IPS-18c (cell line): Measurements from ENCODE around the gene TLDC2.

Experiments used
- H3K4me3 ChIP-seq: 2 replicates; pipeline ENCODE4 v1.7.0; 2013; ENCODE audit warnings: low read depth, mild to moderate bottlenecking, low read length, moderate library complexity; ENCODE audit not compliant: insufficient read depth
- H3K9me3 ChIP-seq: one replicate; pipeline ENCODE4 v1.6.1; 2013; ENCODE audit warnings: mild to moderate bottlenecking, low read length, moderate library complexity; ENCODE audit not compliant: control insufficient read depth, insufficient read depth

The TLDC2 gene

GRCh38 chr20:36847710-36848040, 28.3 kb upstream of the TLDC2 start:
- Histone ChIP-seq H3K9me3 (no peaks in the 10 kb centered on the region), H3K4me3 (no peak overlapping the region)

DNA sequence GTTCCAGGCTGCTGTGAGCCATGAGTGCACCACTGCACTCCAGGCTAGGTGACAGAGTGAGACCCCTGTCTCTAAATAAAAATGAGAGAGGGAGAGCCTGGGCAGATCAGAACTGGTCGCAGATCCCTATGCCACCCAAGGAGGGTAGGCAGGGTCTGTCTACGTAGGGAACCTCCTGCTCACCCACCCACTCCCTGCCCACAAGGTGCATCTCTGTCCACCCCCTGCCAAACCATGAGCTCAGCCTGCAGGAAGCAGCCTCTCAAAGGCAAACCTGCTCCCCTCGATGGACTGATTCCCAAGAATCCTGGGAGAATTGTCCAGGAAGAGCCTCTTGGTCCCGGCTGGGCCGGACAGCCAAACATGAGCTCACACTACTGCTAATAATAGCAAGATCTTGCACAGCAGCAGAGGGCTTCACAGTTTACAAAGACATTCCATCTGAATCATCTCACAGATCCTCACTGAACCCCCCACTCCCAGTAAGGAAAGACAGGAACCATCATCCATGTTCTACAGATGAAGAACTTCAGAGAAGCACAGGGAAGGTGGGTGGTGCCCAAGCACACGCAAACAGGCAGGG, 27.8 kb upstream of the TLDC2 start:
- Histone ChIP-seq H3K4me3 (no peak overlapping the region), H3K9me3 (no peaks in the 10 kb centered on the region)

DNA sequence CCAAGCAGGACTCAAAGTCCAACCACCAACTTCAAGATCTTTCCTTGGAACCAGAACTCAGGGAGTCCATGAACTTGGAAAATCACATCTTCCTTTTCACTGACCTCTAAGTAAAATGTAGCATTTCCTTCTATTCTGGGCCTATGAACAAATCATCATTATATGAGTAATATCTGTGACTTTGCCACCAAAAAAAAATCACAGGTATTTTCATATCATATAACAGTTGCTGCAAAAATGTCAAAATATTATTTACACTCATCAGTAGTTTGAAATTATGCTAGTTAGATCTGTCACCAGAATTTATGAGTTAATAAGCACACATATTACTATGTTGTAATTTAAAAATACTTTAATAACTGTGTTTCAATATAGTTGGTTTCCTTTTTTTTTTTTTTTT, 27.3 kb upstream of the TLDC2 start:
- H3K4me3 ChIP-seq, result no peak overlapping the region
- H3K9me3 ChIP-seq, result no peaks in the 10 kb centered on the region

DNA sequence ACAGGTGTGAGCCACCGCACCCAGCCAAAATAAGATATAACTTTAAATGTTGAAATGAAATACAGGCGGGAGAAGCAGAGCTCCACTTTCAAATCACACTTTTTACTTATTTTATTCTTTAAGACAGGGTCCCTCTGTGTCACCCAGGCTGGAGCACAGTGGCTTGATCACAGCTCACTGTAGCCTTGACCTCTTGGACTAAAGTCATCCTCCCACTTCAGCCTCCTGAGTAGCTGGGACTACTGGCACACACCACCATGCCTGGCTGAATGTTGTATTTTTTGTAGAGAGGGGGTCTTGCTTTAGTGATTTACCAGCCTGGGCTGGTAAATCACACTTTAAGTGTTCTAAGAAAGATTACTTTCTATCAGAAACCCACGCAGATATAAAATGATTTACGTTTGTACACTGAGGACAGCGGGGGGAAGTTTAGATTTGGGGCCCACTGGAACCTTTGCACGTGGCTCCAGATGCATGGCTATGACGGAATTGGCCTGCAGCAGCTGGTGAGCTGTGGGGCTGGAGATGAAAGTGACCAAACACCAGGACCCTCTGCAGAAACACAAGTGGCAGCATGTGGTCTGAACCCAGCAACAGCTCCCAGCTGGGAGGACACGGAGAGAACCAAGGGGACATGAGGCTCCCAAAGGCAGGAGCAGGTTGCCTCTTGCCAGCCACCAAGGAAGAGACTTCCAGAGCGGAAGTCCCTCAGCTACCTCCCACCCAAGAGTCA, 26.4 kb upstream of the TLDC2 start:
- Histone ChIP-seq H3K9me3 (no peaks in the 10 kb centered on the region), H3K4me3 (no peak overlapping the region)

GRCh38 chr20:36850759-36851158, 25.2 kb upstream of the TLDC2 start:
- no peaks in the 10 kb centered on the region for H3K9me3 ChIP-seq
- H3K4me3 ChIP-seq, result no peak overlapping the region

DNA sequence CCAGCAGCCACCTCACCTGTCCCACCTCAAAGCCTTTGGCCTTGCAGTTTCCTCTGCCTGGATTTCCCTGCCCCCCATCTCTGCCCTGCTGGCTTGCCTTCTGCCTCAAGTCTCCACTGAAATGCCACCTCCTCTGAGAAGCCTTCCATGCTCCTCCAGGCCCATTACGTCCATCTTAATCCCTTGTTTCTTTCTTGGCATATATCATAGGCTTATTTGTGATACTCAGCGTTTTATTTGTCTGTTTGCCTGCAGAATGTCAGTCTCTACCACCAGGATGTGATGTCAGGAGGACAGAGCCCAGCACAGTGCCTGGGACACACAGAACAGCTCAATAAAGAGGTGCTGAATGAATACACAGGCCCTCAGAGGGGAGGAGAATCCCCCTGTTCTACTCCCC, 24.4 kb upstream of the TLDC2 start:
- peaks cover 4% of the 10 kb centered on the region for H3K9me3 ChIP-seq
- H3K4me3 ChIP-seq, result no peak overlapping the region

- H3K4me3 ChIP-seq, result no peak overlapping the region
Observed at GRCh38 chr20:36852187-36852586, 23.8 kb upstream of the TLDC2 start.

GRCh38 chr20:36854348-36855240, 21.3 kb upstream of the TLDC2 start:
- Histone ChIP-seq H3K9me3 (peaks cover 4% of the 10 kb centered on the region), H3K4me3 (no peak overlapping the region; the same call in 1 of the 2 replicates)

More at GRCh38 chr20:36852187-36852586, 23.8 kb upstream of the TLDC2 start:
- H3K9me3 ChIP-seq, result peaks cover 4% of the 10 kb centered on the region

- Histone ChIP-seq H3K9me3 (peaks cover 4% of the 10 kb centered on the region), H3K4me3 (no peak overlapping the region)
Observed at GRCh38 chr20:36855241-36855657, 20.7 kb upstream of the TLDC2 start.

DNA sequence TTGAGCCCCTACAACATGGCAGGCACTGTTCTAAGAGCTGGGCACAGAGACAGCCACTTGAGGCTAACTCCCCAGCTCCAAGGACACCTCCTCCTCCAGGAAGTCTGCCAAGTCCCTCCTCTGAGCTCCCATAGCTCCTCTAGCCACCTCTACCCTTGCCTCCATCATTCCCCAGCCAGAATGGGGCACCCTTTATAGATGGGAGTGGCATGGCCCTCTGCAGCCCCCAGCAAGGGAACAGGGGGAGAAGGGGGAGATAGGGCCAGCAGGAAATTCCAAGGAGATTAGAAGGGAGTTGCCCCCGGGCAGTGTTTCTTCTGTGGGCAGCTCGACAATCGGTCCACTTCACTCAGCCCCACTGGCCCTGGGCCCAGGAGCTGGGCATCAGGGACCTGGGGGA, 19.7 kb upstream of the TLDC2 start:
- H3K4me3 ChIP-seq, result no peak overlapping the region
- peaks cover 4% of the 10 kb centered on the region for H3K9me3 ChIP-seq

DNA sequence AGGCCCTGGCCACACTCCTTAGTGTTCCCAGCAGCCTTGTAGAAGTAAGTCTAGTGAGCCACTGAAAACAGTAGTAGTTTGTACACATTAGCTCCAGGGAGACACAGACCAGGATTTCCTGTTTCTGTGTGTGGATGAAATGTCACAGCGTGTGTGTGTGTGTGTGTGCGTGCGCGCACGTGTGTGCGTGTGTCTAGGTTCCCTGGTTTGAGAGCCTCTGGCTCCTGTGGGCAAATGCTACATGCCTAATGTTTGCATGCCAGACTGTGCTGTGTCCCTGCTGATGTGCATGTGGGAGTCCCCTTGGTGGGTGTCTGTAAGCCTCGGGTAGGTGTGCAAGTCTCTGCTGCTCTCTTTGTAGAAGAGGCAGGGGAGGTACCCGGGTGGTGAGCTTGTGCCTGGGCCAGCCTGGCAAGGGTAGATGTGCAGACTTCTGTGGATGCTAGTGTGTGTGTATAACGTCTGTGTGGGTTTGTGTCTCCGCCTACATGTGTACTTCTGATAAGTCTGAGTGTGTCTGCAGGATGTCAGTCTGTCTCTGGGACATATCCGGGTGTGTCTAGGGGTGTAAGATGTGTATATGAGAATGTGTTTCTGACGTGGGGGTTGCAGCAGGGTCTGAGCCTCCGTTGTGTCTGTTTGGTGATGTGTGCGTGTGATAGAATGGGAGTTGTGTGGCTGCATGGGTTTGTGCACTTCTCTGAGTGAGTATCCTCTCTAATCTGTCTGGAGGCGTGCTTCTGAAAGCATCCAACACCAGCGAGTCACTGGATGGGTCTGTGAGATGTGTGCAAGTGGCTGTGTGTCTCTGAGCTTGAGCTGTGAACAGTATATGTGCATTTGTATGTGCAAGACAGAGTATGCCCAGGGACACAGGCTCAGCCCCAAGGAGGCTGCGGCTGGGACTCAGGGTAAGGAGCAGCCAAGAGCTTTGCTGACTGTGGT, 19.0 kb upstream of the TLDC2 start:
- Histone ChIP-seq H3K4me3 (no peak overlapping the region), H3K9me3 (peaks cover 4% of the 10 kb centered on the region)

DNA sequence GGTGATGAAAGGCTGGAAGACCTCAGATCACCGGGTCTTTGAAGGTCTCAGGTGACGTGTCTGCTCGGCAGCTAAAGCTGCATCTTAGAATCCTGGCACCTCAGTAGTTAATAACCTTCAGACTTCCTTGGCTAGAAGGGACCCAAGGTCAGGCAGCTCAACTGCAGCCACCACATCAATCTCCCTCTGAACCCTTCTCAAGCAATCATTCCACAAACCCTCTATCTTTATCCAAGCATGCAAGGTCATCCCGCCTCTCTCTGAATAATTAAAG, 16.7 kb upstream of the TLDC2 start:
- Histone ChIP-seq H3K4me3 (no peak overlapping the region), H3K9me3 (peaks cover 4% of the 10 kb centered on the region)

DNA sequence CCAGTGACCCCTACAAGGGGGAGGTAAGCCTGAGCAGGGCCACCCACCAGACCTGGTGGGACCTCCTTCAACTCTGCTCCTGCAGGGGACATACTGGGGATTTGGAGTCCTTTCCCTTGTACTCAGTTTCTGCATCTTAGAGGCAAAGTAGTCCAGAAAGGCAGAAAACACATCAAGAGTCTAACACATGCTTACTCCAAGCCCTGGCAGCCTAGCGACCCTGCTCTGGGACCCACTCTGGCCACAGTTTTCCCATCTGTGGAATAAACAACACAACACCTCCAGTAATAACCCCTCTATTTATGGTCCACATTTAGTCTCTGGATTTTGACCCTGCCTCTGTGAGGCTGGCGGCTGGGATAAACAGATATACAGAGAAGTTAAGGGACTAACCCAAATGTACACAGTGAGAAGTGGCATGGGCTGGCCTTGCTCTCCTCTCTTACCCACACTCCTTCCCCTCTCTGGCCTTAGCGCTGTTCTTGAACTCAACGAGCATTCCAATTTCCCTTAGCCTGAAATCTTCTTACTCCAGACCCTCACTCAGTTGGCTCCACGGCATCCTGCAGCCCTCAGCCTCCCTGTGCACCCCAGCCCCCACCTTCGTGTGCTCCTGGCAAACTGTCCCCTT, 16.1 kb upstream of the TLDC2 start:
- H3K4me3 ChIP-seq, result no peak overlapping the region
- peaks cover 4% of the 10 kb centered on the region for H3K9me3 ChIP-seq

DNA sequence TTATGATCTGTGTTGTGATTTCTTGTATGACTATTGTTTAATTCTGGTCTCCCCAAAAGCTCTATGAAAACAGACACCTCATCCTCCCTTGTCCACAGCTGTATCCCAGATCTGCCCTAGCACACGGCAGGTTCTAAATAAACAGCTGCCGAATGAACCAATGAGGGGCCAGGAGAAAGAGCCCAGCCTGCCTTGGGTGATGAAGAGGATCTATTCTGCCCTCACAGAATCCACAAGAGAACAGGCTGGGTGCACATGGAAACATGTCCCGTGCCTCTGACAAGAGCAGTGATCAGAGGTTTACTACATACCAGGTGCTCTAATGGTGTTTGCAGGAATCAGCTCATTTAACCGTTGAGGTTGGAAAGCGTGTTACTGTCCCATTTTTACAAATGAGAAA, 15.6 kb upstream of the TLDC2 start:
- peaks cover 4% of the 10 kb centered on the region for H3K9me3 ChIP-seq
- no peak overlapping the region for H3K4me3 ChIP-seq

DNA sequence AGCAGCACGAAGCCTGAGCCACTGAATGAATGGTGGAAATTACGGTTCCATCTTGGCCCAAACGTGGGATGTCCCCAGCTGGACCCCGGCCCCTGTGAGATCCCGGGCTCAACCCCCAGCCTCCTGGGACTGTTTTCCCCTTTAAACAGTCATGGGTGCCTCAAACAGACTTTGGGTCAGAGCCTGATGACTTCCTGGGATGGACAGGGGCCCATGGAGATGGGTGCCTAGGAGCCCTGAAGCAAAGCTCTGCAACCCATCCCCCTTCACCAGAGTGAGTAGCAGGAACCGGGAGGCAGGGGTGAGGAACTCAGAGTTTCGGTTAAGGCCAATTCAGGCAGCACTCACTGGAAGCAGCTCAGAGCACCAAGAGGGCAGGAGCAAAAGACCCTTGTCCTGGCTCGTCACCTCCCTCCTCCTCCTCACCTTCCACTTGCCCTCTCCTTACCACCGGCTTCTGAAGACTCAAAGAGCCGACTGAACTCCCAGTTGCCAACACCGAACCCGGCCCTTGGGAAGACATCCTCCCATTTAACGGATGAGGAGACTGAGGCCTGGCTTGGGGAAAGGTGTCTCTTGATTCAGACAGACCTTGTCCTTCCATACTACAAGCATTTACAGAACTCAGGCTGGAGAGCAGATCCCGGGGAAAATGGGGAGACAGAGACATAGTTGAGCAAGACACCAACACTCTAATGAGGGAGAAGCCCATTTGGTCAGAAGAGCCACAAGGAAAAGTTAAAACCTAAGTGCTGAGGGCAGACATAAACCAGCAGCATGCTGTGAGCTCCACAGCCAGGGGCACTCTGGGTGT, 14.9 kb upstream of the TLDC2 start:
- Histone ChIP-seq H3K9me3 (peaks cover 2% of the 10 kb centered on the region), H3K4me3 (peak overlapping the region; percentile 67; the same call in 1 of the 2 replicates)

- Histone ChIP-seq H3K4me3 (peak overlapping the region; percentile 67), H3K9me3 (no peaks in the 10 kb centered on the region)
Observed at GRCh38 chr20:36861625-36861874, 14.4 kb upstream of the TLDC2 start.
